Panc1 (cell line): ENCODE results near the gene MPP7. TPM values are rescaled to one million over a fixed set of nuclear protein-coding genes. Genes with fewer than 3 reads are reported as not detected.

Experiments
- ATAC-seq: fragments of 200-7000 bp; cut with Tn5 transposase; 2 replicates; pipeline ENCODE4 v1.9.1; 2020; ENCODE audit warnings: mild to moderate bottlenecking, moderate library complexity
- Bru-seq: library from RNA; stranded (reverse); fragments of 400-500 nt; gene quantifications from one replicate; lab custom pipeline; 2021; lab: Mats Ljungman, UMichigan
- BruChase-seq, 2 experiments: library from RNA; stranded (reverse); fragments of 400-500 nt; gene quantifications; one replicate each; lab custom pipeline; 2021; lab: Mats Ljungman, UMichigan
- BruUV-seq: library from RNA; stranded (reverse); fragments of 400-500 nt; replicated peaks from 2 replicates; lab custom pipeline; 2021; lab: Mats Ljungman, UMichigan
- CTCF ChIA-PET: fragments of 300-600 bp; sonication (Branson Sonifier 250); formaldehyde crosslinking; loops from one replicate; lab custom pipeline; 2022; ENCODE audit warnings: antibody characterized with exemption; lab: Charles Lee
- POLR2A ChIA-PET: fragments of 300-600 bp; sonication (Branson Sonifier 250); formaldehyde crosslinking; loops from one replicate; lab custom pipeline; 2022; ENCODE audit warnings: antibody characterized with exemption; lab: Charles Lee
- DNase-seq: peaks from one replicate; pipeline ENCODE4 v3.0.0-alpha.2; 2010; ENCODE audit warnings: low read depth, low spot score
- H3K27ac ChIP-seq: 2 replicates; pipeline ENCODE4 v1.5.1; 2011; ENCODE audit warnings: mild to moderate bottlenecking, low read length, inconsistent platforms
- H3K27me3 ChIP-seq: fragments of 200-500 bp; sonication (Bioruptor generic); 2 replicates; pipeline ENCODE4 v1.6.0; 2014; ENCODE audit warnings: low read length, inconsistent platforms; ENCODE audit not compliant: control insufficient read depth, insufficient read depth
- H3K36me3 ChIP-seq: fragments of 200-500 bp; sonication (Bioruptor generic); 2 replicates; pipeline ENCODE4 v1.5.1; 2014; ENCODE audit warnings: inconsistent platforms, mild to moderate bottlenecking, low read length, moderate library complexity; ENCODE audit not compliant: control insufficient read depth, insufficient read depth
- H3K4me1 ChIP-seq: 2 replicates; pipeline ENCODE4 v1.5.1; 2011; ENCODE audit warnings: inconsistent platforms, mild to moderate bottlenecking, low read length, moderate library complexity; ENCODE audit not compliant: control insufficient read depth, insufficient read depth
- H3K4me3 ChIP-seq, 2 experiments: 2 replicates each; pipeline ENCODE4 v1.5.1; 2011 to 2012; ENCODE audit warnings: low read depth in 2 of 2, low read length in 2 of 2, mild to moderate bottlenecking in 2 of 2, inconsistent platforms in 1 of 2, moderate library complexity in 1 of 2
- H3K9me3 ChIP-seq: fragments of 200-500 bp; sonication (Bioruptor generic); 2 replicates; pipeline ENCODE4 v1.5.1; 2014; ENCODE audit warnings: low read depth, mild to moderate bottlenecking, inconsistent platforms, low read length, moderate library complexity; ENCODE audit not compliant: control insufficient read depth, insufficient read depth
- CTCF ChIP-seq: fragments of 450-650 bp; IDR thresholded peaks from 2 replicates; pipeline ENCODE4 v1.5.1; 2017; ENCODE audit warnings: mild to moderate bottlenecking
- POLR2AphosphoS5 ChIP-seq: IDR thresholded peaks from 2 replicates; pipeline ENCODE4 v1.6.1; 2012; ENCODE audit warnings: mild to moderate bottlenecking, low read depth, low read length, moderate library complexity
- REST ChIP-seq, 2 experiments: IDR thresholded peaks; 2 replicates each; pipeline ENCODE4 v1.6.1; 2011 to 2012; ENCODE audit warnings: low read depth in 2 of 2, control low read depth in 1 of 2, low read length in 1 of 2, mild to moderate bottlenecking in 1 of 2, moderate library complexity in 1 of 2; ENCODE audit not compliant: insufficient read depth in 1 of 2
- SIN3A ChIP-seq: IDR thresholded peaks from 2 replicates; pipeline ENCODE4 v1.6.1; 2012; ENCODE audit warnings: low read depth, mild to moderate bottlenecking, low read length, moderate library complexity, borderline replicate concordance; ENCODE audit not compliant: insufficient read depth
- TCF7L2 ChIP-seq: IDR thresholded peaks from 2 replicates; pipeline ENCODE4 v1.6.1; 2011; ENCODE audit warnings: mild to moderate bottlenecking, low read depth, low read length, inconsistent platforms
- in situ Hi-C: cut with HindIII; loops from 2 replicates; pipeline ENCODE4 v1.10.0; 2016; ENCODE audit warnings: low sequenced_read_pairs, low pct_unique_long_range_greater_than_20kb
- intact Hi-C: fragments of 100-400 bp; cut with micrococcal nuclease; formaldehyde crosslinking; loops from one replicate; pipeline ENCODE4 v1.10.0; 2022; ENCODE audit not compliant: unreplicated experiment
- long read RNA-seq: library from polyadenylated mRNA; unstranded; transcript quantifications from one replicate; pipeline ENCODE4 v2.0.0, GENCODE V29; 2021; ENCODE audit not compliant: unreplicated experiment
- polyA plus RNA-seq: library from polyadenylated mRNA; unstranded; fragments of >200 nt; gene quantifications from one replicate; pipeline ENCODE4 v1.2.1, GENCODE V29; 2012; ENCODE audit warnings: missing spikeins; ENCODE audit not compliant: insufficient read length
- total RNA-seq: library from RNA; stranded (reverse); gene quantifications from one replicate; pipeline ENCODE4 v1.2.1, GENCODE V29; 2021; ENCODE audit not compliant: unreplicated experiment

The MPP7 gene
- total RNA-seq (0.49 TPM), Bru-seq, nascent RNA (percentile 20 among the genes with signal in this experiment), BruChase-seq, experiment 1, labeled RNA remaining after a 2-hour chase (percentile 14 among the genes with signal in this experiment), BruChase-seq, experiment 2, labeled RNA remaining after a 6-hour chase (percentile 14 among the genes with signal in this experiment)
- 0.39 TPM for polyA plus RNA-seq
- long read RNA-seq, partial matches to known transcripts: 0 of 4 reads
- long read RNA-seq, other reads (novel, unspliced or antisense): 4 of 4 reads

- Histone ChIP-seq H3K4me3 (peak within 1 kb of the TSS; percentile 54 to 68), H3K36me3 (peaks cover 3% of the 10 kb centered on the region; the same call in 1 of the 2 replicates), H3K27me3 (peaks cover 14% of the 10 kb centered on the region), H3K27ac (no peak within 1 kb of the TSS), H3K4me1 (peaks cover 3% of the 10 kb centered on the region), H3K9me3 (no peaks in the 10 kb centered on the region)
- in situ Hi-C loops: no loop called here
- peak; percentile 100 for ATAC-seq
- BruUV-seq: no TSS peak
- no peak for TF ChIP-seq REST (IDR thresholded peaks at IDR 0.05; ENCODE audit: insufficient read depth in 1 of 2, low read depth in 2 of 2, low read length in 1 of 2)
- peak; percentile 55 for TF ChIP-seq CTCF
- ChIA-PET CTCF (interaction anchor here (1.0 kb wide), 1 partner anchor 33 kb away, joined by 4 read pairs; no protein-coding TSS in a partner anchor), POLR2A (no interaction called here)
- intact Hi-C loops: no loop called here
- DNase-seq: peak; percentile 73
These were observed at the start of gene MPP7 for GRCh38 chr10:28302638-28303488. Gene MPP7 (minus strand): TSS chr10:28303064. CDS start chr10:28238604, 64,460 bp downstream.

- intact Hi-C loops (no loop called here), in situ Hi-C loops (no loop called here)
- no peaks in the 10 kb centered on the region for H3K4me1 ChIP-seq
- no peak overlapping the region for H3K27ac ChIP-seq
- no peaks in the 10 kb centered on the region; the same call in 1 of the 2 replicates for H3K27me3 ChIP-seq
- no TSS peak for BruUV-seq
- ATAC-seq: no peak
- DNase-seq: no peak
- H3K4me3 ChIP-seq: no peak overlapping the region
- CTCF ChIA-PET: interaction anchor here (0.7 kb wide), 1 partner anchor 32 kb away, joined by 4 read pairs; no protein-coding TSS in a partner anchor
- no peaks in the 10 kb centered on the region for H3K36me3 ChIP-seq
- POLR2A ChIA-PET: no interaction called here
- no peak for TF ChIP-seq POLR2AphosphoS5
- TF ChIP-seq CTCF: no peak
- no peak for TF ChIP-seq REST (IDR thresholded peaks at IDR 0.05; ENCODE audit: insufficient read depth in 1 of 2, low read depth in 2 of 2, low read length in 1 of 2)
- no peak for TF ChIP-seq SIN3A
- no peak for TF ChIP-seq TCF7L2
- H3K9me3 ChIP-seq: no peaks in the 10 kb centered on the region
These were observed 47.0 kb upstream of the MPP7 start for GRCh38 chr10:28349892-28350291.
